Activated T-helper 2 cell treated with anti-CD3 and anti-CD28 coated beads, Interferon-gamma antibody, Interleukin-2, Interleukin-4, amounts not matched to agents 10 μg/mL and 5 μg/mL and 100 μg/mL, durations not matched to agents 14 hours and 24 hours and 36 hours (primary cell): ENCODE measurements around the gene KLKB1. TPM values are rescaled to one million over a fixed set of nuclear protein-coding genes. Genes with fewer than 3 reads are reported as not detected.

Experiments
- DNase-seq: peaks from one replicate; pipeline ENCODE4 v3.0.0; 2021; ENCODE audit warnings: low spot score
- H3K27ac Mint-ChIP-seq: one replicate; pipeline ENCODE4 v1.8.0; 2021; ENCODE audit warnings: mixed read lengths
- H3K27me3 Mint-ChIP-seq: one replicate; pipeline ENCODE4 v1.8.0; 2021; ENCODE audit warnings: low read depth, mixed read lengths
- H3K36me3 Mint-ChIP-seq: one replicate; pipeline ENCODE4 v1.8.0; 2021; ENCODE audit warnings: low read depth, mixed read lengths
- H3K4me1 Mint-ChIP-seq: one replicate; pipeline ENCODE4 v1.8.0; 2021; ENCODE audit warnings: low read depth, mixed read lengths
- H3K4me3 Mint-ChIP-seq: one replicate; pipeline ENCODE4 v1.8.0; 2021; ENCODE audit warnings: low read depth, mild to moderate bottlenecking, moderate library complexity, mixed read lengths
- H3K9me3 Mint-ChIP-seq: one replicate; pipeline ENCODE4 v1.8.0; 2021; ENCODE audit warnings: mixed read lengths
- intact Hi-C: fragments of 100-400 bp; cut with micrococcal nuclease; formaldehyde crosslinking; loops from one replicate; pipeline ENCODE4 v1.15.1; 2023
- total RNA-seq: library from RNA; stranded (reverse); gene quantifications from 2 replicates; pipeline ENCODE4 v1.2.3, GENCODE V29; 2022

Gene KLKB1
- total RNA-seq, 1 donor from 2014 or later = not detected

DNA sequence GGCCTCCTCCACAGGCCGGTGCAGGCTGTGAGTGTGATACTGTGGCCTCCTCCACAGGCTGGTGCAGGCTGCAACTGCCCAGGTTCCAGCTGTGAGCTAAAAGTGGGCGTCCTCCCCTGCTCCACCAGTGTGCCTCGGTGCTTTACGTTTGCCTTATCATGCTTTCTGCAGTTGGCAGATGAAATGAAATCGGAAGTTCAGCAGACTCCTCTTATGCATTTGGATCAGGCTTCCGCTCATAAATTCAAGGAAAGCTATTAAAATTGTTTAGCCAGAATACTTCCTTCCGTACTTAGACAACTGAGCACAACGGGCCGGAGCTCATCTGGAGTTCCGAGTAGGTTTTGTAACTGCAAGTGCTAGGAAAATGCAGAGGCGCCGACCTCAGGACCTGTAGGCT, 23.9 kb upstream of the KLKB1 start:
- Mint-ChIP-seq H3K4me3 (no peak overlapping the region), H3K4me1 (peaks cover 6% of the 10 kb centered on the region), H3K36me3 (no peaks in the 10 kb centered on the region), H3K9me3 (no peaks in the 10 kb centered on the region), H3K27me3 (no peaks in the 10 kb centered on the region), H3K27ac (no peak overlapping the region)
- DNase-seq = no peak
- intact Hi-C loops = no loop called here

DNA sequence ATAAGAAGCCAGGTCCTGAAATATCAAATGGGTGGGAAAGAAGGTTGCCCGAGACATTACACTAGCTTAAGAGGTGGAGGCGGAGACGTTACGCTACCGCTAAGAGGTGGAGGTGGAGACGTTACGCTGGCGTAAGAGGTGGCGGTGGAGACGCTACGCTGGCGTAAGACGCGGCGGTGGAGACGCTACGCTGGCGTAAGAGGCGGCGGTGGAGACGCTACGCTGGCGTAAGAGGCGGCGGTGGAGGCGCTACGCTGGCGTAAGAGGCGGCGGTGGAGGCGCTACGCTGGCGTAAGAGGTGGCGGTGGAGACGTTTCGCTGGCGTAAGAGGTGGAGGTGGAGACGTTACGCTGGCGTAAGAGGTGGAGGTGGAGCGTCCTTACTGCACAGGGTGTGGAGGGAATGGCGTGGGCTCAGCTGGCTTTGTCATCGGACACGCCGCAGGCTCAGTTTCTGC, 23.2 kb upstream of the KLKB1 start:
- H3K4me3 Mint-ChIP-seq = no peak overlapping the region
- H3K36me3 Mint-ChIP-seq = peaks cover 7% of the 10 kb centered on the region
- peaks cover 6% of the 10 kb centered on the region for H3K4me1 Mint-ChIP-seq
- peaks cover 5% of the 10 kb centered on the region for H3K9me3 Mint-ChIP-seq
- H3K27me3 Mint-ChIP-seq = no peaks in the 10 kb centered on the region
- H3K27ac Mint-ChIP-seq = no peak overlapping the region
- intact Hi-C loops = no loop called here
- no peak for DNase-seq

DNA sequence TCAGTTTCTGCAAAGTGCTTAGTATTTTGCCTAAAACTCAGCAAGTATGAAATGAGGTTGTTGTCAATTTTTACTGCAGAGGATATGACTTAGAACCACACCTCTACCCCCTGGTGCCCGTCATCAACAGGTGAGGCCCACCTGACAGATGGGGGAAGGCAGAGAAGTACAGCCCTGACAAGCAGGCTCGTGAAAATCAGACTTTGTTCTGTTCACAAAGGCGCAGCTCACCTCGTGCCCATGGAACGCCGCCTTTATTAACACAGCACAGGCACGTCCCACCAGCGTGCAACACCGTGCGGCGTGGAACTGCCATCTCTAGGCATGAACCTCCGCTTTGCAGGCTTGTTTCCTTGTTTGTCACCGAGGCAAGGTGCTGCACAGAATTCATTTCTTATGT, 22.6 kb upstream of the KLKB1 start:
- Mint-ChIP-seq H3K27me3 (no peaks in the 10 kb centered on the region), H3K27ac (no peak overlapping the region), H3K9me3 (peaks cover 9% of the 10 kb centered on the region), H3K36me3 (peaks cover 12% of the 10 kb centered on the region), H3K4me3 (no peak overlapping the region), H3K4me1 (peaks cover 6% of the 10 kb centered on the region)
- intact Hi-C loops = no loop called here
- no peak for DNase-seq

DNA sequence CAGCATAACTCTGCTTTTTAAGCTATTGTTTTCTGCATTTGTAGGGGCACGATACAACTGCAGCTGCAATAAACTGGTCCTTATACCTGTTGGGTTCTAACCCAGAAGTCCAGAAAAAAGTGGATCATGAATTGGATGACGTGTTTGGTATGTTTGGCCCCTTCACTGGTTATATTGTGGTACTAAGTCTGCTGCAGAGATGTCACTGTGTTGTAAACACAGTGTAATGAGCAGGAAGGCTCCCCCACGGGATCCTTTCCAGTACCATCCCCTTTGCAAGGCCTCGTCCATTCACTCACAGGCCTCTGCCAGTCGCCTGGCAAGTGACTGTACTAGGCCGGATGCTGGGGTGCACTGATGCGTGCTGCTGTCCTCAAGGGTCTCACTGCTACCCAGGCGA, 22.2 kb upstream of the KLKB1 start:
- Mint-ChIP-seq H3K27me3 (no peaks in the 10 kb centered on the region), H3K4me3 (no peak overlapping the region), H3K36me3 (peaks cover 15% of the 10 kb centered on the region), H3K27ac (no peak overlapping the region), H3K9me3 (peaks cover 10% of the 10 kb centered on the region), H3K4me1 (peaks cover 6% of the 10 kb centered on the region)
- intact Hi-C loops = no loop called here
- DNase-seq = no peak

DNA sequence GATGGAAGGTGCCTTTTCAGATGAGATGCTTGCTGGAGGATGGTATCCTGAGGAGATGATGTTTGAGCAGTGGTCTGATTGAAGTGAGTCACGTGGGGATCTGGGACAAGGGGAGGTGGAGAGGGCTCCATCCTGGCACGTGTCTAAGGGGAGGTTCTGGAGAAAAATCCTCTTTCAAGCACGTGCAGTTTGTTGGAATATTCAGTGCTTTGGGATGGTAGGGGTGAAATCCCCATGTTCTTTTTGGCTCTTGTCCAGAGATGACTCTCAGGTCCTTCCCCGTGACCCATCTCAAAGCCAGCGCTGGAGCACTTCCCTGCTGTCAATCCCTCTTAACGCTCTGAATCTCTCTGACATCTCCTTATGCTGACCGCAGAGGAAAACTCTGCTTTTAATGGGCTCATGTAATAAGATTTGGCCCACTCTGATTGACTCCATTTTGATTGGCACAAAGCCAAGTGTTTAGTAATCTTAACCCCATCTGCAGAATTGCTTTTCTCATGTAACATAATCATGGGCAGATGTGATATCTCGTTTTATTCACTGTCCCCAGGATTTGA, 10.8 kb upstream of the KLKB1 start:
- intact Hi-C loops = no loop called here
- H3K27me3 Mint-ChIP-seq = peaks cover 5% of the 10 kb centered on the region
- DNase-seq = no peak
- no peaks in the 10 kb centered on the region for H3K9me3 Mint-ChIP-seq
- H3K4me3 Mint-ChIP-seq = no peak overlapping the region
- H3K36me3 Mint-ChIP-seq = no peaks in the 10 kb centered on the region
- no peaks in the 10 kb centered on the region for H3K4me1 Mint-ChIP-seq
- H3K27ac Mint-ChIP-seq = no peak overlapping the region

DNA sequence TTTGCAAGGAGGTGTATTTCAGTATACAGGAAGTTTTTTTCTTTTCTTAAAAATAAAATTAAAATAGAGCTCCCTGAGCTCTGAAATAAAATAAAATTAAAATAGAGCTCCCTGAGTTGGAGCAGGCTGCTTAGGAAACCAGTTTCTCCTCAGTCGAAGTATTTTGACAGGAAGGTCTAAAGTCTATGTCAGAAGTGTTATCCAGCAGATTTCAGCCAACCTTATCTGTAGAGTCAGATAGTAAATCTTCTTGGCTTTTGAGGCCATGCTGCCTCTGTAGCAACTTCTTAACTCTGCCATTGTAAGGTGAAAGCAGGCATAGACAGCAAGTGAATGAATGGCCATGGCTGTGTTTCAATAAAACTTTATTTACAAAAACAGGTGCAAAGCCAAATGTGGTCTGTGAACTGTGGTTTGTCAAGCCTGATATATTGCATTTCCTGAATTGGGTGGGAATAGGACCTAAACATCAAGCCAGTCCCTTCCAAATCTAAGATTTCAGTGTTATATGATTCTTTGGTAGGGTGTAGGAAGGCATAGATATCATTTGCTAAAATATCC, 9.5 kb upstream of the KLKB1 start:
- Mint-ChIP-seq H3K27ac (no peak overlapping the region), H3K27me3 (peaks cover 5% of the 10 kb centered on the region), H3K4me1 (no peaks in the 10 kb centered on the region), H3K36me3 (no peaks in the 10 kb centered on the region), H3K4me3 (no peak overlapping the region), H3K9me3 (peaks cover under 1% of the 10 kb centered on the region)
- intact Hi-C loops = no loop called here
- no peak for DNase-seq

DNA sequence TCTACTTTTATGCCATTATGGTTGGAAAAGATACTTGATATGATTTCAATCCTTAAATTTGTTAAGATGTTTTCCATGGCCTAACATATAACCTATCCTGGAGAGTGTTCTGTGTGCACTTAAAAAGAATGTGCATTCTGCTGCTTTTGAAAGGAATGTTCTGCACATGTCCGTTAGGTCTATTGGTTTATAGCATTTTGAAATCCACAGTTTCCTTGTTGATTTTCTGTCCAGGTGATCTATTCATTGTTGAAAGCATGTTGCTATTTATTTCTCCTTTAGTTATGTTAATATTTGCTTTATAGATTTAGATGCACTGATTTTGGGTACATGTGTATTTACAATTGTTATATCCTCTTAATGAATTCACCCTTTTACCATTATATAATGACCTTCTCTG, 5.7 kb upstream of the KLKB1 start:
- Mint-ChIP-seq H3K4me3 (no peak overlapping the region), H3K9me3 (peaks cover 12% of the 10 kb centered on the region), H3K36me3 (no peaks in the 10 kb centered on the region), H3K27ac (no peak overlapping the region), H3K4me1 (no peaks in the 10 kb centered on the region), H3K27me3 (peaks cover 2% of the 10 kb centered on the region)
- DNase-seq = no peak
- intact Hi-C loops = no loop called here

DNA sequence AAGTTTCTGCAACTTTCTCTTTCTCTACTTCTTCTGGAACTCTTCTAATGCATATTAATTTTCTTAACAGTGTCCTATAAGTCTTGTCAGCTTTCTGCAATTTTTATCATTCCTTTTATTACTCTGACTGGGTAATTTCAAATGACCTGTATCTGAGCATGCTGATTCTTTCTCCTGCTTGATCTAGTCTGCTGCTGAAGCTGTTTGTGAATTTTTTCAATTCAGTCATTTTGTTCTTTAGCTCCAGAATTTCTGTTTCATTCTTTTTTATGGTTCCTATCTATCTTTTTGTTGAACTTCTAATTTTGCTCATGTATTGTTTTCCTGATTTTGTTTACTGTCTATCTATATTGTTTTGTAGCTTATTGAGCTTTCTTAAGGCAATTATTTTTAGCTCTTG, 1.5 kb upstream of the KLKB1 start:
- Mint-ChIP-seq H3K4me1 (no peaks in the 10 kb centered on the region), H3K4me3 (no peak overlapping the region), H3K9me3 (peaks cover 12% of the 10 kb centered on the region), H3K27ac (no peak overlapping the region), H3K36me3 (no peaks in the 10 kb centered on the region), H3K27me3 (peaks cover 2% of the 10 kb centered on the region)
- DNase-seq = no peak
- intact Hi-C loops = no loop called here

DNA sequence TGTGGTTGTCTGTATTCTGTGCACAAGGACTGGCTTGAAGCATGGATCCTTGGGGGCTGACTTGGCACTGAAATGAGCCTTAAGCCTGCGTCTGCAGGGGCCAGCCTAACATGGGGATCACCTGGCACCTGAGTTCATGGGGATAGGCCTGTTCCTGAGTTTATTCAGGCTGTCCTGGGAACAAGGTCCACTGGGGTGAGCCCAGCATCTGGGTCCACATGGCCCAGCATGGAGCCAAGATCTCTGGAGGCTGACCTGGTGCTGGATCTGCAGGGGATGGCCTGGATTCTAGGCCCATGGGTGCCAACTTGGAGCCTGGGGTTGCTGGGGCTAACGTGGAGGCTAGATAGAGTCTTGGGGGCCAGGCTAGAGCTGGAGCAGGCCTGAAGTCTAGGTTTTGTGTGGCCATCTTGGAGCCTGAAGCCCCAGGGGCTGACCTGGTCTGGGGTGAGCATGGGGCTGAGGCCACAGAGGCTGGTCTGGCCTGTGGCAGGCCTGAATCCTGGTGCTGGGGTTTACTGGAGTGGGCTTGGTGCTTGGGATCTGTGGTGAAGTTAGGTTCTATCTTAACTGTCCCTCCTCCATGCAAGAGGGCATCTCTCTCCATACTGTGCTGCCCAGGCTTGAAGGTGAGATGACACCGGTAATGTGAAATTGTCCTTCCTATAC, 652 bp upstream of the KLKB1 start:
- intact Hi-C loops = no loop called here
- Mint-ChIP-seq H3K4me3 (no peak overlapping the region), H3K27ac (no peak overlapping the region), H3K4me1 (no peaks in the 10 kb centered on the region), H3K27me3 (no peaks in the 10 kb centered on the region), H3K36me3 (no peaks in the 10 kb centered on the region), H3K9me3 (peaks cover 12% of the 10 kb centered on the region)
- DNase-seq = no peak

DNA sequence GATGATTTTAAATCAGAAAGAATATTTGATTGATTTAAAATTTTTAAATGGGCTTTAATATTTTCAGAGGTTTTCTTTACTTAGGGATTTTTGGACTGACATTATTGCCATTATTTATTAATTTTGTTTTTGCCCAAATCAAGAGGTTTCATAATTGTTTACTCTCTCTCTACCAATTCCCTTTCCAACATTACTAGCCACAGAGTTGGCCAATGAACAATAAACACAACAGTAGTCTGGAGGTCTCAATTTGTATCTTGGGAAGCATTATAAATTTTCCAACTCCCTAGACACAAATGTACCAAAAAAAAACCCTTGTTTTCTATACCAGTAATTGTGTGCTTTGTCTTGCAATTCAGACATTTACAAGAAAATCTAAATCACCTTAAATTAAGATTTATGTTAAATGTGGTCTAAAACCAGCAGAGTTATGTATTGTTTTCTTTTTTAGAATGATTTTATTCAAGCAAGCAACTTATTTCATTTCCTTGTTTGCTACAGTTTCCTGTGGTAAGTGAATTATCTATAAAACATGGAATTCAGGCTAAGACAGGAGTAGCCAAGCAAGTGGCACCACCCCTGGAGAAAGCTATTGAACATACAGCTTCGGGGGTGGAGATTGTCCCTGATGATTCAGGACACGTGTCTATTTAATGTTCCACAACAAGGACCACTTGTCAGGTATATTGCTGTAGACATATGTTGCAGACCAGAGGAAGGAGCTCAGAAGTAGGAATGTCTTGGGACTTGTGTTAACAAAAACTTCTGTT, 622 bp downstream of the KLKB1 start:
- Mint-ChIP-seq H3K9me3 (peaks cover 10% of the 10 kb centered on the region), H3K27ac (no peak overlapping the region), H3K36me3 (no peaks in the 10 kb centered on the region), H3K4me3 (no peak overlapping the region), H3K4me1 (no peaks in the 10 kb centered on the region), H3K27me3 (no peaks in the 10 kb centered on the region)
- intact Hi-C loops = no loop called here
- DNase-seq = no peak

DNA sequence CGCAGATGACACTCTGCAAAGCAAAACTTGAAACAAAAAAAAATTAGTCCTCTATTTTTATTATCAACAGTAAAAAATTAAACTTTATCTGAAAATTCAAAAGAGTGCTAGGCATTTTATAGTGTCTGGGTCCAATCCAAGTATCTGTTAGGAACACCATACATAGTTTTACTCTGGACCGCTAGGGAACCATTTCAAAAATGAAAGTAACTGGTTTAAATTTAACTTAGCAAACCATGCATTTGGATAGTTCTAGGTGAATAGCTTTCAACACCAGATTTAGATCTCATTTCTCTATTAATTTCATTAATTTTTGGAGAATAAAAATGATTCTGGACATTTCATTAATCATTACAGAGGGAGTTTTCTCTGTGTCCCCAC, 1.2 kb downstream of the KLKB1 start:
- Mint-ChIP-seq H3K27ac (no peak overlapping the region), H3K36me3 (no peaks in the 10 kb centered on the region), H3K27me3 (no peaks in the 10 kb centered on the region), H3K4me3 (no peak overlapping the region), H3K9me3 (peaks cover 7% of the 10 kb centered on the region), H3K4me1 (no peaks in the 10 kb centered on the region)
- DNase-seq = no peak
- intact Hi-C loops = no loop called here

DNA sequence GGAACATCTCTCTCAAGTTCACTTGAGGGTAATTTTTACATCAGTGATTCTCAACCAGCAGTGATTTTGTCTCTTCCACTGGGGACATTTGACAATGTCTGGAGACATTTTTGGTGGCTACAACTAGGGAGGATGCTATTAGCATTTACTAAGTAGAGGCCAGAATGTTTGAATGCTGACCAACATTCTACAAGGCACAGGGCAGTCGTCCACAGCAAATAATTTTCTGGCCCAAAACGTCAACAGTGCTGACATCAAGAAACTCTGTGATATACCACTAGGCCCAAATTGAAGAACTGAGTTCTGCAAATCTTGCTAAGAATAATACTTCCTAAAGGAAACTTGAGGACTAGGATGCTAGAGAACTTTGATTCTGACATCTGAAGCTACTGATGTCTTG, 7.1 kb downstream of the KLKB1 start:
- no peak overlapping the region for H3K27ac Mint-ChIP-seq
- DNase-seq = no peak

DNA sequence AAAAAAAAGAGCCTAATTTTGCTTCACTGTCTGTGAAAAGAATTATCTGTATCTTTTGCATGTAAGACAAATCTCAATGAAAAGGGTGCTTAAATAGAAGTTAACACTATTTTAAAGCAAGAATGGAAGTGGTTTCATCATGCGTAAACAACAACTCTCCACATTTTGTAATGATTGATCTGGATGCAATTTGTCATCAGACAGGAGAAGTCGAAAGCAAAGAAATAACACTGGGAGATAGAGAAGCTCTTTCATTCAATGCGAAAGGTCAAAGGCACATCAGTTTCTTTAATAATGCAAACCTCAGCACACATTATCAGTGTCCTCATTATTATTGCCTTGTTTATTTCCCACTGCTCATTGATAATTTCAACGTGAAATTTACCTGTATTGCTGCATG, 8.8 kb downstream of the KLKB1 start:
- Mint-ChIP-seq H3K36me3 (no peaks in the 10 kb centered on the region), H3K27me3 (no peaks in the 10 kb centered on the region)
- intact Hi-C loops = no loop called here

More for the DNA sequence above, 7.1 kb downstream of the KLKB1 start:
- intact Hi-C loops = no loop called here
- Mint-ChIP-seq H3K36me3 (no peaks in the 10 kb centered on the region), H3K4me1 (no peaks in the 10 kb centered on the region), H3K4me3 (no peak overlapping the region), H3K9me3 (no peaks in the 10 kb centered on the region), H3K27me3 (no peaks in the 10 kb centered on the region)

More for the DNA sequence above, 8.8 kb downstream of the KLKB1 start:
- H3K4me3 Mint-ChIP-seq = no peak overlapping the region
- H3K4me1 Mint-ChIP-seq = no peaks in the 10 kb centered on the region
- H3K27ac Mint-ChIP-seq = no peak overlapping the region
- no peaks in the 10 kb centered on the region for H3K9me3 Mint-ChIP-seq
- DNase-seq = no peak
